GM04503 (cell line): ENCODE measurements around the gene MPV17L.
"Not testable (repeated sequence)": the region's sequence is repeated elsewhere in the genome, so short reads cannot be mapped to it uniquely, and the experiment has no call there.

Source experiments
- DNase-seq: peaks from one replicate; pipeline ENCODE4 v3.0.0-alpha.2; 2012; ENCODE audit warnings: low read depth

Gene MPV17L

GRCh38 chr16:15452246-15452855, 56.8 kb downstream of the MPV17L start:
- DNase-seq = no peak

- not testable (repeated sequence) for DNase-seq
Observed at GRCh38 chr16:15453296-15453695, 57.7 kb downstream of the MPV17L start.

GRCh38 chr16:15454933-15455332, 59.4 kb downstream of the MPV17L start:
- not testable (repeated sequence) for DNase-seq

- DNase-seq = no peak
Observed at GRCh38 chr16:15457400-15457799, 61.8 kb downstream of the MPV17L start.

GRCh38 chr16:15457958-15458357, 62.4 kb downstream of the MPV17L start:
- DNase-seq = no peak

DNA sequence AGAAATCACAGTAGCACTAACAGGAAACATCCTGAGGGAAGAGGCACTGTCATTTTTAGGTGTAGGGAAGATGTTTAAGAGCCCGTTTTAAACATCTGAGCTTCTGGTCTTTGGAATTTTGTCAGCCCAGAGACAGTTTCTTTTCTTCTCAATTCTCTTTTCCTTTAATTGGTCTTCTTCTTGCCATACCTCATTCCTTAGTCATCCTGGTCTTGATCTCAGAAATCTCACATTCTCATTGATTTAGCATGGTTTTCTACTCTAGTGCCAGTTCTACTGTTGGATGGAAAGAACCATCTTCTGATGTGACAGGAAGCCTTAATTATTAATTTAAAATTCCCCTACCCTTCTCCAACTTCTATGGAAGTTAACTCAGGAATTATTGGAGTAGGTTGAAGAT, 64.2 kb downstream of the MPV17L start:
- DNase-seq = no peak

DNA sequence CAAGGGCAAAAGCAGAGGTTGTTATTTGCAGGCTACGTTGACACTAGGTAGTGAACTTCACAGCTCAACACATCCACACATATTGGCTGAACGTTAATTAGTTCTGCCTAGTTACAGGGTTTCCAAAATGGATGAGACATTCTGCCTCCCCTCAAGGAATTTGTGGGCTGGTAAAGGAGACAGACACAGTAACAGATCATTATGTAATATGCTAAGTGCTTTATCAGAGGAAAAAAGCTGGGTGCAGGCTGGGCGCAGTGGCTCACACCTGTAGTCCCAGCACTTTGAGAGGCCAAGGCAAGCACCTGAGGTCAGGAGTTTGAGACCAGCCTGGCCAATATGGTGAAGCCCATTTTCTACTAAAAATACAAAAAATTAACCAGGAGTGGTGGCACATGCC, 65.0 kb downstream of the MPV17L start:
- no peak for DNase-seq

- no peak for DNase-seq
Observed at GRCh38 chr16:15461376-15461775, 65.8 kb downstream of the MPV17L start.
